NCI-H2171 treated with DMSO at 0.1 percent for 48 hours (cell line): Measurements from ENCODE around the gene CCDC30.
"Not testable (repeated sequence)": the region's sequence is repeated elsewhere in the genome, so short reads cannot be mapped to it uniquely, and the experiment has no call there.

ENCODE experiments used
- DNase-seq: peaks from one replicate; lab custom pipeline; 2025; lab: John Stamatoyannopoulos, UW

CCDC30 gene

DNA sequence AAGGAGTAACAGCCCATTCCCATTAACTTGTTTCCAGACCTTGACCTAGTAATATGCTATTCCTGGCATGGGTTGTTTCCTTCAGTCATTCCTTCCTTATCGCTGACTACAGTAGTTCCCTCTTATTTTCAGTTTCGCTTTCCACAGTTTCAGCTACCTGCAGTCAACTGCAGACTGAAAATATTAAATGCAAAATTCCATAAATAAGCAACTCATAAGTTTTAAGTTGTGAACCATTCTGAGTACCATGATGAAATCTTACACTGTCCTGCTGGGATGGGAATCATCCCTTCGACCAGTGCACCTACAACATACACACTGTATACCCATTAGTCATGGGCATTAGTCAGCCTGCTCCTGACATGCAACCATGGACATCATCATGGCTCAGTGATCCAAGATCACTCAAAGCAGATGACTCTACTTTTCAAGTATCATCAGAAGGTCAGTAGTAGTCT, 66.7 kb downstream of the CCDC30 start:
- no peak for DNase-seq

- DNase-seq = no peak
Measured at GRCh38 chr1:42531043-42531442, 68.0 kb downstream of the CCDC30 start.

GRCh38 chr1:42533101-42533863, 70.2 kb downstream of the CCDC30 start:
- DNase-seq = no peak

- no peak for DNase-seq
Measured at GRCh38 chr1:42541104-42541503, 78.0 kb downstream of the CCDC30 start.

DNA sequence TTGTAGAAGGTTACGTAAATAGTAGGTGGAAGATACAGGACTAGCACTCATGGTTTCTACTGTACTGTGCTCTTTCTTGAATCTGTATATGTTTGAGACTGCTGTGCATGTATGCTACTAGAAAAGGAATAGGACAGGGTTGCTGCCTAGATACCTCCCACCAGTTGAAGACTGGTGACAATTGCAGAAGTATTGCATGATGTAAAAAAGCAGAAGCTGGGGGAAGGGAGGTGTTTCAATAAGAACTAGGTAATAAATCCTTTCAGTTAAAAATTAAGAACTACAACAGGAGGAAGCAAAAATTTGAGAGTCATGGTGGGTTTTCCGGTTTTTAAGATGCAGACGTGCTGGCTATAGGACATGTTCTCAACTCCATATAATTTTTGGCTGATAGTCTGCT, 88.1 kb downstream of the CCDC30 start:
- DNase-seq = no peak

DNA sequence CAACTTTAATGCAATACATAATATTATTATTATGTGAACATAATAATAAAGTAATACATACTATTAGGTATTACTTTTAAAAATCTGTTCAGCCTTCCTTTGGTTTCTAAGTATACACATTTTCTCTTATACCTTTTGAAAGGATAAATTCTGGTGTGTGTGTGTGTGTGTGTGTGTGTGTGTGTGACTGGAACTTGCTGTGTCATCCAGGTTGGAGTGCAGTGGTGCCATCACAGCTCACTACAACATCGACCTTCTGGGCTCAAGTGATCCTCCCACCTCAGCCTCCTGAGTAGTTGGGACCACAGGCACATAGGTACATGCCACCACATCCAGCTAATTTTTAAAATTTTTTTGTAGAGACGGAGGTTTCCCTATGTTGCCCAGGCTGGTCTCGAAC, 88.5 kb downstream of the CCDC30 start:
- DNase-seq = no peak

DNA sequence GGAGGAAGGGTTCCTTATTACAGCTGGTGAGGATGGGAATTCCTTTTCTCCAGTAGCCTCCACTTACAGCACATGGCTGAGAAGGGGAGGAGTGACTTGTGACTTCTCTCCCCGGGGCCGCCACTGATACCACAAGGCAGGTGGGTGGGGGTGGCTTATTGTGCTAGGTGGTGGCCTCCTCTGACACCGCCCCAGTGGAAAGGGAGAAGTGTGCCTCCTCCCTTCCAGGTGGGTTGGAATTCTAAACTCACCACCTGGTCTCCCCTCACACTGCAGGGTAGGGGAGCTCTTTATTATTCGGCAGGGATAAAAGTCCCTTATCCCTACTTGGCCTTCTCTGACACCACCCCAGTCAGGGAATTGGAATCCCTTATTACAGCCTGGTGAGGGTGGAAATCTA, 89.5 kb downstream of the CCDC30 start:
- DNase-seq = peak; percentile 70

GRCh38 chr1:42557230-42557851, 94.3 kb downstream of the CCDC30 start:
- DNase-seq = no peak

DNA sequence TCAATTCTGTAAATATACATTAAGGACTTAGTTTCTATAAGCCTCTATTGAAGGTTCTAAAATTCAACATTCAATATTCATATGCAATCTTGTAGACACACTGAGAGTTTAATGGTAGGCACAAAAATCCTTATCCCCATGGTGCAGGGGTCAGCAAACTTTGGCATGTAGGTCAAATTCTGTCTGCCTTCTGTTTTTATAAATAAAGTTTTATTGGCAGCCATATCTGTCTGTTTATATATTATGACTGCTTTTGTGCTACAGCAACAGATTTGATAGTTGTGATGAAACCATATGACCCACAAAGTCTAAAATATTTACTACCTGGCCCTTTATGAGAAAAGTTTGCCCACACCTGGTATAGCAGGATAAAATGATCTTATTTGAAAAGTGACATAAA, 104.0 kb downstream of the CCDC30 start:
- DNase-seq = no peak

DNA sequence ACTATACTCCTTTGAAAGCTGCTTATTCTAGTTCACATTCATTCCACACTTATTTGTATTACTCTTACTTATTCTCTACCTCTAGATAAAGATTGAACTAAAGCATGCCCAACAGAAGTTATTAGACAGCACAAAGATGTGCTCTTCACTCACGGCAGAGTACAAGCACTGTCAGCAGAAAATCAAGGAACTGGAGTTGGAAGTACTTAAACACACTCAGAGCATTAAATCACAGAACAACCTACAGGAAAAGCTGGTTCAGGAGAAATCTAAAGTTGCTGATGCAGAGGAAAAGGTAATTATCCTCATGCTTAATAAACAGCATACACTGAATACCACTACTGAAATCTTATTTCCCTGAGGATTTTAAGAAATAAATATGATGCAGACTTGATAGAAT, 113.8 kb downstream of the CCDC30 start:
- no peak for DNase-seq

DNA sequence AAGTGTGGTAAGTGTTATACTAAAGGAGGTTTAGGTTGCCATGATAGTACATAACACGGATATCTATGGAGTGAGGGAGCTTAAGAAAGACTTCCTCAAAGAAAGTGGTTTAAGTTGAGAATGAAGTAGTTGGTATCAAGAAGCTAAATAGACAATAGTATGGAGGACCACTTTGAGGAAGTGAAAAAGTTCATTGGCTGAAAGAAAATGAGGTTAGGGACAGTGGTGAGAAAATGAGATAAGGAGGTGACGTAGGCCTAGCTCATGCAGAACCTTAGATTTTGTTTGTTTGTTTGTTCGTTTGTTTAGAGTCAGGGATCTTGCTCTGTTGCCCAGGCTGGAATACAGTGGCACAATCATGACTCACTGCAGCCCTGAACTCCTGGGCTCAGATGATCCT, 122.9 kb downstream of the CCDC30 start:
- DNase-seq = no peak

- no peak for DNase-seq
Measured at GRCh38 chr1:42587753-42588152, 124.7 kb downstream of the CCDC30 start.

GRCh38 chr1:42592811-42593210, 129.7 kb downstream of the CCDC30 start:
- DNase-seq = no peak

GRCh38 chr1:42593486-42594100, 130.5 kb downstream of the CCDC30 start:
- no peak for DNase-seq

- DNase-seq = no peak
Measured at GRCh38 chr1:42601472-42601871, 138.4 kb downstream of the CCDC30 start.

DNA sequence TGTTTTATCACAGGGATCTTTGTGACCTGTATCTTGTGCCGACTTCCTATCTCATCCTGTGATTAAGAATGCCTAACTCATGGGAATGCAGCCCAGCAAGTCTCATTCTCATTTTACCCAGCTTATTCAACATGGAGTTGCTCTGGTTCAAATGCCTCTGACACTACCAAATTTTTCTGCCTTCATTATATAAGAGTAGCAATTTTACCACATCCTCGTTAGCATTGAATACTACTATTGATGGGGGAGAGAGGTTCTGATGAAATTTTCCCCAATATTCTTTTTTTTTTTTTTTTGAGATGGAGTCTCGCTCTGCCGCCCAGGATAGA, 150.7 kb downstream of the CCDC30 start:
- no peak for DNase-seq

- DNase-seq = no peak
Measured at GRCh38 chr1:42618866-42619265, 155.8 kb downstream of the CCDC30 start.

DNA sequence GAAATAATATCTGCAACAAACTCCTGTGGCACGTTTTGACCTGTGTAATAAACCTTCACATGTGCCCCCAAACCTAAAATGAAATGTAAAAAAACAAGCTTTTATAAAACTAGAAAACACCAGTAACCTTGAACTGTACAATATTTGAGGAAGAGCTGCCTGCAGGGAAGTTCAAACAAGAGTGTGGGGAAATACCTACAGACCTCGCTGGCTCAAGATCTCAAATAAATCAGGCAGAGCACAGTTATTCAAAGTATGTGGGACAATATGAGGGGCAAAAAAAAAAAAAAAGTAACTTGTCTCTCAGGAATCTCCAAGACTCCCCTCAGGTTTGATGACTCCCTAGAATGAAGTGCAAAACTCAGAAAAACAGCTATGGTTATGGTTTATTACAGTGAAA, 157.2 kb downstream of the CCDC30 start:
- DNase-seq = no peak

DNA sequence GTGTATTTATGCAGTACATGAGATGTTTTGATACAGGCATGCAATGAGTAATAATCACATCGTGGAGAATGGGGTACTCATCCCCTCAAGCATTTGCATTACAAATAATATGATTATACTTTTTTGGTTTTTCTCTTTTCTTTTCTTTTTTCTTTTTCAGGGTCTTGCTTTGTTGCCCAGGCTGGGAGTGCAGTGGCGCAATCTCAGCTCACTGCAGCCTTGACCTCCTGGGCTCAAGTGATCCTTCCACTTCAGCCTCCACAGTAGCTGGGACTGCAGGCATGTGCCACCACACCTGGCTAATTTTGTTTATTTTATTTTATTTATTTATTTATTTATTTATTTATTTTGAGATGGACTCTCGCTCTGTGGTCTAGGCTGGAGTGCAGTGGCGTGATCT, 158.1 kb downstream of the CCDC30 start:
- DNase-seq = not testable (repeated sequence)

DNA sequence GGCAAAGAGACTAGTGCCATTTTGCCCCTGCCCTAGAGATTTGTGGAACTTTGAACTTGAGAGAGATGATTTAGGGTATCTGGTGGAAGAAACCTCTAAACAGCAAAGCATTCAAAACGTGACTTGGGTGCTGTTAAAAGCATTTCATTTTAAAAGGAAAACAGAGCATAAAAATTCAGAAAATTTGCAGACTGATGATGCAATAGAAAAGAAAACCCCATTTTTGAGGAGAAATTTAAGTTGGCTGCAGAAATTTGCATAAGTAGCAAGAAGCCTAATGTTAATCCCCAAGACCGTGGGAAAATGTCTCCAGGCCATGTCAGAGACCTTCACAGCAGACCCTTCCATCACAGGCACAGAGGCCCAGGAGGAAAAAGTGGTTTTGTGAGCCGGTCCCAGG, 164.1 kb downstream of the CCDC30 start:
- DNase-seq = not testable (repeated sequence)

GRCh38 chr1:42639116-42639515, 176.0 kb downstream of the CCDC30 start:
- DNase-seq = no peak

- DNase-seq = no peak
Measured at GRCh38 chr1:42646056-42646455, 183.0 kb downstream of the CCDC30 start.

DNA sequence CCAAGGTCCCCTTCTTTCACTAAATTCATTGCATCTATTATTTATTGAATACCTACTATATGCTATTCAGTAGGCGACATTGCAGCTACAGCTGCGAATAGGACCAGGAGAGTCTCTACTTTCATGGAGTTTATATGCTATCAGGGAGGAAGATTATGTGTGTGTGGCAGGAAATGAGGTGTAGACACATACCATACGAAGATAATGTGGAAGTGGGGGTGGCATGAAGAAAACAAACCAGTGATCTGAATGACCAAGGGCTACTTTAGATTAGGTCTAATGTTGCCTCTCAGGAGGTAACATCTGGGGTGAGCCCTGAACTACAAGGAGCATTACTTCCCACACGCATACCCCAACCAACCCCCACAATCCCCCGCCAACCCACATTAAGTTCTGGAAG, 194.1 kb downstream of the CCDC30 start:
- no peak for DNase-seq
